Upper lobe of left lung (tissue), 6 donors: ENCODE measurements around the gene DCAF4. TPM values are rescaled to one million over a fixed set of nuclear protein-coding genes. Genes with fewer than 3 reads are reported as not detected.

Experiments
- ATAC-seq, 2 donors: fragments of 200-7000 bp; cut with Tn5 transposase; one replicate each; pipeline ENCODE4 v1.9.1; 2022; ENCODE audit warnings: mild to moderate bottlenecking in 2 of 2, moderate library complexity in 2 of 2; ENCODE audit not compliant: low FRiP score in 2 of 2
- DNase-seq, 2 donors: peaks; one replicate each; pipeline ENCODE4 v3.0.0-alpha.2; 2019 to 2020
- H3K27ac ChIP-seq, 4 donors: fragments of 200-600 bp; sonication (generic); one replicate each; pipeline ENCODE4 v1.5.1; 2016 to 2019
- H3K27me3 ChIP-seq, 4 donors: fragments of 200-600 bp; sonication (generic); one replicate each; pipeline ENCODE4 v1.5.1; 2017 to 2019
- H3K36me3 ChIP-seq, 4 donors: fragments of 200-600 bp; sonication (generic); one replicate each; pipeline ENCODE4 v1.5.1; 2016 to 2019
- H3K4me1 ChIP-seq, 4 donors: fragments of 200-600 bp; sonication (generic); one replicate each; pipeline ENCODE4 v1.5.1; 2018 to 2019
- H3K4me3 ChIP-seq, 4 donors: fragments of 200-600 bp; sonication (generic); one replicate each; pipeline ENCODE4 v1.5.1; 2017 to 2019; ENCODE audit warnings: mild to moderate bottlenecking in 2 of 4, moderate library complexity in 1 of 4
- H3K9me3 ChIP-seq, 4 donors: fragments of 200-600 bp; sonication (generic); one replicate each; pipeline ENCODE4 v1.5.1; 2018 to 2019
- EP300 ChIP-seq, 4 donors: sonication (generic); formaldehyde crosslinking; IDR thresholded peaks; one replicate each; pipeline ENCODE4 v1.5.1; 2017; ENCODE audit warnings: antibody characterized with exemption in 4 of 4, control low read depth in 2 of 4
- POLR2A ChIP-seq, 4 donors: fragments of 450-650 bp; IDR thresholded peaks; one replicate each; pipeline ENCODE4 v1.5.1; 2016 to 2017; ENCODE audit warnings: antibody characterized with exemption in 4 of 4, mild to moderate bottlenecking in 2 of 4
- POLR2AphosphoS5 ChIP-seq, 2 donors: sonication (generic); formaldehyde crosslinking; IDR thresholded peaks; one replicate each; pipeline ENCODE4 v1.5.1; 2017; ENCODE audit warnings: antibody characterized with exemption in 2 of 2
- WGBS, 2 donors: methylation state at CpG; one replicate each; pipeline ENCODE4 v1.1.5; 2017 to 2018; 5-methylcytosine and 5-hydroxymethylcytosine counted together
- total RNA-seq, 6 donors: library from RNA; depleted of rRNA in 4 of 6; stranded (reverse); fragments of >200 nt in 4 of 6; gene quantifications; one replicate each; pipeline versions ENCODE4 v1.1.0 to v1.2.1, GENCODE V29; 2016 to 2021
- TF ChIP-seq, protein P1 (sequence below), 6 experiments: fragments of 450-650 bp in 4 of 6; fragments of 200-600 bp in 2 of 6; sonication (generic) in 2 of 6; IDR thresholded peaks; one replicate each; pipeline ENCODE4 v1.5.1; 2016 to 2019; ENCODE audit warnings: antibody characterized with exemption in 6 of 6
- donor health status: DM: no; HTN: no; CAD: no; lungs with moderate emphysema.
- donor health status: DM: no; HTN: yes; CAD: no; lungs with severe emphysema.

DCAF4 gene
- total RNA-seq, 6 donors from 2014 or later = 15.4 to 46.1 (median 19.0) TPM

DNA sequence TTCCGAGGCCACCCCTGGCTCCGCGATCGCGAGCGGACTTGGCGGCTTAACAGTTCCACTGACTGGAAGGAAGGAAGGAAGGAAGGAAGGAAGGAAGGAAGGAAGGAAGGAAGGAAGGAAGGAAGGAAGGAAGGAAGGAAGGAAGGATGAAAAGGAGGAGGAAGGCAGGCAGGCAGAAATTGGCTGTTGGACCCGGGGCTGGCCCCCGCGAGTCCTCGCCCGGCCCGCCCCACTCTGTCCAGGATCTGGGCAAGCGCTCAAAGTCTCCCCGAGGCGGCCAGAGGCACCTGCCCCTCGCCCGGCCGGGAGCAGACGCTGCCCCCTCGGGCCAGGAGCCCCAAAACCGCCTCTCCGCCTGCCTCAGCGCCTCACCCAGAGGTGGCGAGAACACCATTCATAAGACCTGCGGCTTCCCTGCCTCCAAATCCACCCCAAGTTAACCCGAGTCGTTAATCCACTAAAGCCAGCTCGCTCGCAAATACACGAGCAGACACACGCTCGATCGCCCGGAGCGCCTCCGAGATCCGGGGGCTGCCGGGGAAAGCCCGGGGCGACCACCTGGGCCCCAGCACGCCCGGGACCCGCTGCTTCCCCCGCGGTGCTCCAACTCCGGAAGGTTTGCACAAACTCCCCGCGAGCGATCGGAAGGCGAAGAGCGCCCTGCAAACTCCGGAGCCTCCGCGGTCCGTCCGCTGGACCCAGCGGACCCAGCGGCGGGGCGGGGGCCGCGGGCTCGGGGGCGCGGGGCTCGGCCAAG is 33.2 kb upstream of the DCAF4 start:
- no peaks in the 10 kb centered on the region for H3K36me3 ChIP-seq
- WGBS, 2 donors = 2% methylated on average over 22 to 55 of the region's 68 CpGs
- peaks cover 19 to 33% (median 26%) of the 10 kb centered on the region in 4 donors for H3K4me1 ChIP-seq
- DNase-seq (peak in 1 of 2 donors; percentile 85), ATAC-seq (peak in 1 of 2 donors; percentile 56)
- TF ChIP-seq, protein P1, sequence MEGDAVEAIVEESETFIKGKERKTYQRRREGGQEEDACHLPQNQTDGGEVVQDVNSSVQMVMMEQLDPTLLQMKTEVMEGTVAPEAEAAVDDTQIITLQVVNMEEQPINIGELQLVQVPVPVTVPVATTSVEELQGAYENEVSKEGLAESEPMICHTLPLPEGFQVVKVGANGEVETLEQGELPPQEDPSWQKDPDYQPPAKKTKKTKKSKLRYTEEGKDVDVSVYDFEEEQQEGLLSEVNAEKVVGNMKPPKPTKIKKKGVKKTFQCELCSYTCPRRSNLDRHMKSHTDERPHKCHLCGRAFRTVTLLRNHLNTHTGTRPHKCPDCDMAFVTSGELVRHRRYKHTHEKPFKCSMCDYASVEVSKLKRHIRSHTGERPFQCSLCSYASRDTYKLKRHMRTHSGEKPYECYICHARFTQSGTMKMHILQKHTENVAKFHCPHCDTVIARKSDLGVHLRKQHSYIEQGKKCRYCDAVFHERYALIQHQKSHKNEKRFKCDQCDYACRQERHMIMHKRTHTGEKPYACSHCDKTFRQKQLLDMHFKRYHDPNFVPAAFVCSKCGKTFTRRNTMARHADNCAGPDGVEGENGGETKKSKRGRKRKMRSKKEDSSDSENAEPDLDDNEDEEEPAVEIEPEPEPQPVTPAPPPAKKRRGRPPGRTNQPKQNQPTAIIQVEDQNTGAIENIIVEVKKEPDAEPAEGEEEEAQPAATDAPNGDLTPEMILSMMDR (IDR thresholded peaks at IDR 0.05) = no peak
- TF ChIP-seq POLR2AphosphoS5 (IDR thresholded peaks at IDR 0.05) (no peak), POLR2A (IDR thresholded peaks at IDR 0.05) (no peak), EP300 (IDR thresholded peaks at IDR 0.05) (no peak)
- H3K27ac ChIP-seq = peak overlapping the region in 1 of 4 donors; percentile 37
- H3K9me3 ChIP-seq = no peaks in the 10 kb centered on the region
- H3K4me3 ChIP-seq = peak overlapping the region; percentile 64 to 97 (median 86)
- H3K27me3 ChIP-seq = peaks cover 0 to 16% (median 7%) of the 10 kb centered on the region in 4 donors

DNA sequence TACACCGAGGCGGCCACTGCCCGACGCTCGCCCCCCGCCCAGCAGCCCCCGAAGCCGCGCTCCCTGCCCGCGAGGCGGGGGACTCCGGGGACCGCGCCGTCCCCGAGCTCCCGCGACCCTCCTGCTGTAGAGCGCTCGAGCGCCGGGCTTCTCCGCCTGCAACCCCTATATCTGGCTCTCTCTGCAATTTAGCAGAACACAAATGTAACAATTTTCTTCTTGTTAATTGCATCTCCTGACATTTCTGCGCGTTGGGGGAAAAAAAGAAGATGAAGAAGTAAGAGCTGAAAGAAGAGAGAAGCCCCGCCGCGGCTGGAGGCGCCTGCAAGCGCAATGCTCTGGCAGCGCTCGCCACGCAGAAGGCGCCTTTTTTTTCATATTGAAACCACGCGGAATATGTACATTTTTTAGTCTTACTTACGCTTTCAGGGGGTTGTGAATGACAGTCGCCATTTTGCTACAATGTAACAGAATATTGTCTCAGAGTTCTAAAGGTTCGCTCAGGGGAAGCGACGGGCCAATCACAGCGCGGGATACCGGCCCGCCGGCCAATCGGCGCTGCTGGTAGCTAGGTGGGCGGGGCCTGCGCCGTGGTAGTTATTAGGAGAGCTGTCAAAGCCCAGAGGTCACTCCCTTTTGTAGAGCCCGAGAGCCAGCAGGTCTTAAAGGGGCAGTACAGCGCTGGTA is 32.5 kb upstream of the DCAF4 start, which contains the start of gene DPF3:
DPF3 (minus strand) TSS at position 466 of the 687 bp plus-strand sequence; CDS start at position 453, 13 bp downstream.
- ATAC-seq (peak; percentile 99 to 100), DNase-seq (peak; percentile 94 to 98)
- WGBS, 2 donors = 0 to 1% methylated on average over 25 to 51 of the region's 54 CpGs
- TF ChIP-seq POLR2AphosphoS5 (IDR thresholded peaks at IDR 0.05) (peak in 1 of 2 donors; percentile 77), POLR2A (IDR thresholded peaks at IDR 0.05) (peak in 1 of 4 donors; percentile 27), EP300 (IDR thresholded peaks at IDR 0.05) (no peak)
- TF ChIP-seq, protein P1 (IDR thresholded peaks at IDR 0.05) = no peak
- Histone ChIP-seq H3K4me1 (peaks cover 19 to 33% (median 26%) of the 10 kb centered on the region in 4 donors), H3K27ac (peak within 1 kb of the TSS in 1 of 4 donors; percentile 44), H3K27me3 (peaks cover 0 to 16% (median 7%) of the 10 kb centered on the region in 4 donors), H3K36me3 (no peaks in the 10 kb centered on the region), H3K9me3 (no peaks in the 10 kb centered on the region), H3K4me3 (peak within 1 kb of the TSS; percentile 64 to 97 (median 86))

DNA sequence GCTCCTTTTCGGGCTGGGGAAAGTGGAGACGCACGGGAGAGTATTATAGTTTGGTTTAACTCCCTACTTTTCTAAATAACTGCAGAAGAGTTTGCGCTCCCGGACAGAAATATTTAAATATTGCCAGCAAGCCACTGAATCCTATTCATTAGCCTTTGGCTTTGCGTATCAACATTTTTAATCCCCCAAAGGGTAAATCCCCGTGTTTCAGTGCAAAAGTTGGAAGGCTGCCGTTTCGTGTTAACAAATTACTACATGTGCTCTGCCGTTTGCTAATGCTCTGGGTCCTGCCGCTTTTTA is 32.0 kb upstream of the DCAF4 start:
- Histone ChIP-seq H3K27ac (peak overlapping the region in 1 of 4 donors; percentile 44), H3K4me3 (peak overlapping the region; percentile 48 to 97 (median 74)), H3K9me3 (no peaks in the 10 kb centered on the region), H3K27me3 (peaks cover 0 to 16% (median 7%) of the 10 kb centered on the region in 4 donors), H3K36me3 (no peaks in the 10 kb centered on the region), H3K4me1 (peaks cover 19 to 33% (median 26%) of the 10 kb centered on the region in 4 donors)
- WGBS, 2 donors = 1 to 2% methylated on average over 8 to 11 of the region's 11 CpGs
- no peak for ATAC-seq
- TF ChIP-seq POLR2AphosphoS5 (IDR thresholded peaks at IDR 0.05) = no peak
- TF ChIP-seq, protein P1 (IDR thresholded peaks at IDR 0.05) = no peak
- TF ChIP-seq POLR2A (IDR thresholded peaks at IDR 0.05) = no peak
- no peak for TF ChIP-seq EP300 (IDR thresholded peaks at IDR 0.05)
- no peak for DNase-seq

DNA sequence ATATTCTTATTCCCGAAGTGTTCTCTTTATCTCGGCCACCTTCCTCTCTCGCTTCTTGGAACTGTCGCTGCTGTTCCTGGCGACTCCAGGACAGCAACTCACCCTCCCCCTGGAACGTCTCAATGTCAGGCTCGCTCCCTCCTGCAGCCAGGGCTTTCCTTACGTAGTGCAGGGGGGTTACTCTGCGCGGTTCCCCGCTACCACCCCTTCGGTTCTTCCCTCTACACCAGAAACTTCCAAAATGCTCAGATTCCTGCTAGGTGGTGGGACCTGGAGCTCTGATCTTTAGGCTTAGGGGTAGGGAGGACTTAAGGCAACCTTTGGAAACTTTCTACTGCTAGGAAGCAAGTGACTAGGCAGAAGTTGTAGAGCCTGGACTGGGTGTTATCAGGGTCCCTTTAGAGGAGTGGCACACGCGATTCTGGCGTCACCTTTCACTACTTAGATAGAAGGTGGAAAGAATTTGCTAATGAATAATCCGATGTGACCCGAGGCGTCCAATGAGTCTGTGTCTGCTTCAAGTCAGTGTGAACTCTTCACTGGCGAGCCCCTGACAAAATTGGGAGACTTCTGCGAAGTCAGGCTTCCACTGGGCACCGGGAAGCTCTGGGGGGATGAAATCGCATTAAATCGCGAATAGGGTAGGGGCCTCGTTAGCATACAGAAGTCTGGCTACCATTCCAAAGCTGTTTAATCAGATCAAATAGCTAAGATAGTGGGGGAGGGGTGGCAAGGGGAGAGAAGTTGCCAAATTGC is 31.5 kb upstream of the DCAF4 start:
- no peaks in the 10 kb centered on the region for H3K9me3 ChIP-seq
- peaks cover 19 to 33% (median 26%) of the 10 kb centered on the region in 4 donors for H3K4me1 ChIP-seq
- H3K27me3 ChIP-seq = peaks cover 0 to 16% (median 7%) of the 10 kb centered on the region in 4 donors
- 2 to 6% methylated on average over 24 to 25 of the region's 25 CpGs for WGBS, 2 donors
- H3K27ac ChIP-seq = peak overlapping the region in 1 of 4 donors; percentile 44
- peak in 1 of 2 donors; percentile 20 for ATAC-seq
- H3K36me3 ChIP-seq = no peaks in the 10 kb centered on the region
- DNase-seq = peak in 1 of 2 donors; percentile 27
- peak overlapping the region; percentile 48 to 97 (median 74) for H3K4me3 ChIP-seq
- TF ChIP-seq EP300 (IDR thresholded peaks at IDR 0.05) = no peak
- TF ChIP-seq POLR2A (IDR thresholded peaks at IDR 0.05) = no peak
- TF ChIP-seq POLR2AphosphoS5 (IDR thresholded peaks at IDR 0.05) = no peak
- TF ChIP-seq, protein P1 (IDR thresholded peaks at IDR 0.05) = no peak
